A549 (cell line): ENCODE measurements around the gene COL7A1. TPM values are rescaled to one million over a fixed set of nuclear protein-coding genes. Genes with fewer than 3 reads are reported as not detected.

Experiments used
- ATAC-seq, 2 experiments: fragments of 200-7000 bp in 1 of 2; fragments of >200 bp in 1 of 2; cut with Nextera tagmentation in 1 of 2; cut with Tn5 transposase in 1 of 2; 3 replicates each; pipeline versions ENCODE4 v1.8.0 to v1.9.1; 2018 to 2020; ENCODE audit warnings: mild to moderate bottlenecking in 1 of 2, moderate library complexity in 1 of 2
- CTCF ChIA-PET: fragments of 300-600 bp; sonication (Branson Sonifier 250); formaldehyde crosslinking; extraction: SDS; loops from one replicate; lab custom pipeline; 2021; ENCODE audit warnings: antibody characterized with exemption, inconsistent platforms; lab: Yijun Ruan, JAX
- POLR2A ChIA-PET: fragments of 350-600 bp; formaldehyde crosslinking; extraction: SDS; loops from one replicate; lab custom pipeline; 2021; ENCODE audit warnings: antibody characterized with exemption, inconsistent platforms; lab: Yijun Ruan, JAX
- DNase-seq, 2 experiments: peaks; one replicate each; pipeline versions ENCODE4 v3.0.0 to v3.0.0-alpha.2; 2011 to 2016; ENCODE audit warnings: low read depth in 1 of 2, low spot score in 1 of 2
- FAIRE-seq: peaks from 2 replicates; lab custom pipeline; 2011; peaks lifted over from hg19 to GRCh38; lab: Jason Lieb, UNC
- H3K27ac ChIP-seq, 2 experiments: fragments of >200 bp; sonication (Bioruptor Twin); formaldehyde crosslinking; 3 replicates each; pipeline ENCODE4 v1.5.1; 2016 to 2017
- H3K4me1 ChIP-seq: fragments of >200 bp; sonication (Bioruptor Twin); formaldehyde crosslinking; 3 replicates; pipeline ENCODE4 v1.6.1; 2016
- H3K4me2 ChIP-seq: fragments of >200 bp; sonication (Bioruptor Twin); formaldehyde crosslinking; 3 replicates; pipeline ENCODE4 v1.6.1; 2016
- H3K4me3 ChIP-seq: fragments of >200 bp; sonication (Bioruptor Twin); formaldehyde crosslinking; 3 replicates; pipeline ENCODE4 v1.5.1; 2016
- H3K9me3 ChIP-seq: fragments of >200 bp; sonication (Bioruptor Twin); formaldehyde crosslinking; 3 replicates; pipeline ENCODE4 v1.6.1; 2016
- BHLHE40 ChIP-seq: IDR thresholded peaks from 2 replicates; pipeline ENCODE4 v1.6.1; 2012; ENCODE audit warnings: low read depth, low read length, inconsistent platforms
- CEBPB ChIP-seq, 2 experiments: fragments of >200 bp in 1 of 2; sonication (Bioruptor Twin) in 1 of 2; formaldehyde crosslinking in 1 of 2; IDR thresholded peaks; 2 replicates each; pipeline ENCODE4 v1.6.1; 2012 to 2016
- EHMT2 ChIP-seq: fragments of 200-600 bp; sonication (generic); IDR thresholded peaks from 2 replicates; pipeline ENCODE4 v1.6.1; 2016; ENCODE audit warnings: antibody characterized with exemption, low read depth, mild to moderate bottlenecking, moderate library complexity
- FOSB ChIP-seq: fragments of 250-450 bp; sonication (Bioruptor Pico); IDR thresholded peaks from 2 replicates; pipeline ENCODE4 v1.5.0; 2020; ENCODE audit warnings: mild to moderate bottlenecking, moderate library complexity
- GATA3 ChIP-seq: IDR thresholded peaks from 2 replicates; pipeline ENCODE4 v1.6.1; 2012; ENCODE audit warnings: borderline replicate concordance
- HOXB13 ChIP-seq: fragments of 250-450 bp; sonication (Bioruptor Pico); IDR thresholded peaks from 2 replicates; pipeline ENCODE4 v1.5.0; 2020; ENCODE audit warnings: low read depth, mild to moderate bottlenecking, moderate library complexity
- JUNB ChIP-seq: fragments of >200 bp; sonication (Bioruptor Twin); formaldehyde crosslinking; IDR thresholded peaks from 2 replicates; pipeline ENCODE4 v1.6.1; 2016
- KDM5A ChIP-seq: fragments of 200-600 bp; sonication (generic); IDR thresholded peaks from 2 replicates; pipeline ENCODE4 v1.6.1; 2016; ENCODE audit warnings: antibody characterized with exemption, mild to moderate bottlenecking
- NPAS2 ChIP-seq: fragments of 250-450 bp; sonication (Bioruptor Pico); IDR thresholded peaks from 2 replicates; pipeline ENCODE4 v1.8.0; 2022; ENCODE audit warnings: mild to moderate bottlenecking, moderate library complexity, borderline replicate concordance
- RARB ChIP-seq: fragments of 250-450 bp; sonication (Bioruptor Pico); IDR thresholded peaks from 2 replicates; pipeline ENCODE4 v1.8.0; 2021; ENCODE audit warnings: mild to moderate bottlenecking, moderate library complexity
- ZC3H11A ChIP-seq: fragments of 450-650 bp; IDR thresholded peaks from 2 replicates; pipeline ENCODE4 v1.6.1; 2014; ENCODE audit warnings: antibody characterized with exemption, mild to moderate bottlenecking
- ZFP36 ChIP-seq: fragments of 450-650 bp; IDR thresholded peaks from 2 replicates; pipeline ENCODE4 v1.6.1; 2014; ENCODE audit warnings: borderline replicate concordance; ENCODE audit not compliant: partially characterized antibody
- ZSCAN20 ChIP-seq: fragments of 250-450 bp; sonication (Bioruptor Pico); IDR thresholded peaks from 2 replicates; pipeline ENCODE4 v1.8.0; 2022; ENCODE audit warnings: mild to moderate bottlenecking, moderate library complexity
- WGBS: methylation state at CpG from one replicate; pipeline ENCODE4 v1.1.6; 2017; ENCODE audit errors: missing lambda C conversion rate; 5-methylcytosine and 5-hydroxymethylcytosine counted together
- polyA plus RNA-seq, 4 experiments: library from polyadenylated mRNA; depleted of rRNA in 3 of 4; stranded (reverse); fragments of >200 nt; fragmentation: RNase III in 1 of 4; extraction: RNeasy Plus Mini Kit Qiagen cat#74134 plus additional on column Dnase treatment in 1 of 4; gene quantifications; 2 replicates in 3 of 4; 3 replicates in 1 of 4; pipeline ENCODE4 v1.2.3, GENCODE V29; 2011 to 2017
- TF ChIP-seq, protein P1 (sequence below): fragments of 450-650 bp; IDR thresholded peaks from 2 replicates; pipeline ENCODE4 v1.6.1; 2014; ENCODE audit warnings: antibody characterized with exemption
- TF ChIP-seq, protein P2 (sequence below): IDR thresholded peaks from 2 replicates; pipeline ENCODE4 v1.6.1; 2012
- TF ChIP-seq, protein P3 (sequence below): fragments of 250-450 bp; sonication (Bioruptor Pico); IDR thresholded peaks from 2 replicates; pipeline ENCODE4 v1.5.0; 2021; ENCODE audit warnings: mild to moderate bottlenecking, moderate library complexity, borderline replicate concordance
- TF ChIP-seq, protein P4 (sequence below): fragments of 200-600 bp; sonication (generic); IDR thresholded peaks from 2 replicates; pipeline ENCODE4 v1.6.1; 2016; ENCODE audit warnings: antibody characterized with exemption, mild to moderate bottlenecking, moderate library complexity
- TF ChIP-seq, protein P5 (sequence below): fragments of 250-450 bp; sonication (Bioruptor Pico); IDR thresholded peaks from 2 replicates; pipeline ENCODE4 v1.5.0; 2020; ENCODE audit warnings: low read depth, mild to moderate bottlenecking, moderate library complexity

COL7A1 gene
- polyA plus RNA-seq, 2 of the 4 experiments (the other 2 are of a cell fraction): 36.5 to 240 TPM

DNA sequence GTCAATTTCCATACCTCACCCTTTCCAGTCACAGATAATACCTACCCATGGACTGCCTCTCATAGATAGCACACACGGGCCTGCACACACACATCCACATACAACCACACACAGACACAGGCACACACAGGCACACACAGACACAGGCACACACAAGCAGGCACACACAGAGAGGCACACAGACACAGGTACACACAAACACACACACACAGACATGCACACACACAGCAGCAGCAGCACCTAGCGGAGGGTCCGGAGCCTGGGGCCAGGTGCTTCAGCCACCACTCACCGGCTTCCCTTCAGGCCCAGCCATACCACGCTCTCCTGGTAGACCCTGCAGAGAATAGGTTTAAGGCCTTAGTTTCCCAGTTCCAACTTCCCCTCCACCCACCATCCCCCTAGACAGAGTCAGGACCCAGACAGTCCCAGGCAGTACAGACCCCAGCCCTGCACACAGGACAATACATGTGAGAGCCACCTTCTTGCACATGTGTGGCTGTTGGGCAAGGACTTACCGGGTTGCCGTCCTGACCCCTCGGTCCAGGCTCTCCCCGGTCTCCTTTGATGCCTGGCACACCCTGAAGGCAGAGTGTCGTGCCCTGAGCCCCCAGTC, 21.1 kb downstream of the COL7A1 start (continued):
- TF ChIP-seq, protein P1, sequence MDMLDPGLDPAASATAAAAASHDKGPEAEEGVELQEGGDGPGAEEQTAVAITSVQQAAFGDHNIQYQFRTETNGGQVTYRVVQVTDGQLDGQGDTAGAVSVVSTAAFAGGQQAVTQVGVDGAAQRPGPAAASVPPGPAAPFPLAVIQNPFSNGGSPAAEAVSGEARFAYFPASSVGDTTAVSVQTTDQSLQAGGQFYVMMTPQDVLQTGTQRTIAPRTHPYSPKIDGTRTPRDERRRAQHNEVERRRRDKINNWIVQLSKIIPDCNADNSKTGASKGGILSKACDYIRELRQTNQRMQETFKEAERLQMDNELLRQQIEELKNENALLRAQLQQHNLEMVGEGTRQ: no peak
- TF ChIP-seq HOXB13 (CRISPR knock-in tag): no peak
- TF ChIP-seq, protein P2, sequence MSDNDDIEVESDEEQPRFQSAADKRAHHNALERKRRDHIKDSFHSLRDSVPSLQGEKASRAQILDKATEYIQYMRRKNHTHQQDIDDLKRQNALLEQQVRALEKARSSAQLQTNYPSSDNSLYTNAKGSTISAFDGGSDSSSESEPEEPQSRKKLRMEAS: no peak

DNA sequence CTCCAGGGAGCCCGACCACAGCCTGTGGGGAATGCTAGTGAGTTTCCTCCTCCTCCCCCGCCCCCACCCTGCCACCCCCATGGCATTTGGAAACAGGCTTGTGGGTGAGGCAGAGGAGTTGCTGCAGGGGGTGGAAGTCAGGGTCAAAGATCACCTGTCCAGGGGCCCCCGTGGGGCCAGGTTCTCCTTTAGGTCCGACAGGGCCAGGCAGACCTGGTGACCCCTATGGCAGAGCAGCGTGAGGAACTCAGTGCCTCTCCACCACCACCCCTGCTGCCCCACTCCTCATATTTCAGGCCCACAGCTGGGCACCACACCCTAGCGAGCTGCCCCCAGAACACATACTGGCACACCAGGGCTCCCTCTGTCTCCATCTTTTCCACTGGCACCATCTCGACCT, 22.6 kb downstream of the COL7A1 start:
- Histone ChIP-seq H3K4me1 (peaks cover 13% of the 10 kb centered on the region), H3K4me2 (no peak overlapping the region), H3K4me3 (no peak overlapping the region), H3K9me3 (no peaks in the 10 kb centered on the region), H3K27ac (peak overlapping the region in 1 of 2 experiments; percentile 21; a peak in 1 of 6 replicates)
- TF ChIP-seq, protein P3, sequence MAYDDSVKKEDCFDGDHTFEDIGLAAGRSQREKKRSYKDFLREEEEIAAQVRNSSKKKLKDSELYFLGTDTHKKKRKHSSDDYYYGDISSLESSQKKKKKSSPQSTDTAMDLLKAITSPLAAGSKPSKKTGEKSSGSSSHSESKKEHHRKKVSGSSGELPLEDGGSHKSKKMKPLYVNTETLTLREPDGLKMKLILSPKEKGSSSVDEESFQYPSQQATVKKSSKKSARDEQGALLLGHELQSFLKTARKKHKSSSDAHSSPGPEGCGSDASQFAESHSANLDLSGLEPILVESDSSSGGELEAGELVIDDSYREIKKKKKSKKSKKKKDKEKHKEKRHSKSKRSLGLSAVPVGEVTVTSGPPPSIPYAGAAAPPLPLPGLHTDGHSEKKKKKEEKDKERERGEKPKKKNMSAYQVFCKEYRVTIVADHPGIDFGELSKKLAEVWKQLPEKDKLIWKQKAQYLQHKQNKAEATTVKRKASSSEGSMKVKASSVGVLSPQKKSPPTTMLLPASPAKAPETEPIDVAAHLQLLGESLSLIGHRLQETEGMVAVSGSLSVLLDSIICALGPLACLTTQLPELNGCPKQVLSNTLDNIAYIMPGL (CRISPR knock-in tag): no peak
- TF ChIP-seq BHLHE40: no peak
- no peak for TF ChIP-seq ZC3H11A
- no peak for TF ChIP-seq EHMT2
- TF ChIP-seq, protein P1: no peak
- TF ChIP-seq, protein P4, sequence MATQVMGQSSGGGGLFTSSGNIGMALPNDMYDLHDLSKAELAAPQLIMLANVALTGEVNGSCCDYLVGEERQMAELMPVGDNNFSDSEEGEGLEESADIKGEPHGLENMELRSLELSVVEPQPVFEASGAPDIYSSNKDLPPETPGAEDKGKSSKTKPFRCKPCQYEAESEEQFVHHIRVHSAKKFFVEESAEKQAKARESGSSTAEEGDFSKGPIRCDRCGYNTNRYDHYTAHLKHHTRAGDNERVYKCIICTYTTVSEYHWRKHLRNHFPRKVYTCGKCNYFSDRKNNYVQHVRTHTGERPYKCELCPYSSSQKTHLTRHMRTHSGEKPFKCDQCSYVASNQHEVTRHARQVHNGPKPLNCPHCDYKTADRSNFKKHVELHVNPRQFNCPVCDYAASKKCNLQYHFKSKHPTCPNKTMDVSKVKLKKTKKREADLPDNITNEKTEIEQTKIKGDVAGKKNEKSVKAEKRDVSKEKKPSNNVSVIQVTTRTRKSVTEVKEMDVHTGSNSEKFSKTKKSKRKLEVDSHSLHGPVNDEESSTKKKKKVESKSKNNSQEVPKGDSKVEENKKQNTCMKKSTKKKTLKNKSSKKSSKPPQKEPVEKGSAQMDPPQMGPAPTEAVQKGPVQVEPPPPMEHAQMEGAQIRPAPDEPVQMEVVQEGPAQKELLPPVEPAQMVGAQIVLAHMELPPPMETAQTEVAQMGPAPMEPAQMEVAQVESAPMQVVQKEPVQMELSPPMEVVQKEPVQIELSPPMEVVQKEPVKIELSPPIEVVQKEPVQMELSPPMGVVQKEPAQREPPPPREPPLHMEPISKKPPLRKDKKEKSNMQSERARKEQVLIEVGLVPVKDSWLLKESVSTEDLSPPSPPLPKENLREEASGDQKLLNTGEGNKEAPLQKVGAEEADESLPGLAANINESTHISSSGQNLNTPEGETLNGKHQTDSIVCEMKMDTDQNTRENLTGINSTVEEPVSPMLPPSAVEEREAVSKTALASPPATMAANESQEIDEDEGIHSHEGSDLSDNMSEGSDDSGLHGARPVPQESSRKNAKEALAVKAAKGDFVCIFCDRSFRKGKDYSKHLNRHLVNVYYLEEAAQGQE: no peak
- TF ChIP-seq NPAS2: no peak
- TF ChIP-seq GATA3: no peak
- TF ChIP-seq FOSB (CRISPR knock-in tag): no peak
- no peak for TF ChIP-seq ZFP36
- TF ChIP-seq RARB (CRISPR knock-in tag): no peak
- no peak for TF ChIP-seq JUNB
- no peak for TF ChIP-seq CEBPB (IDR thresholded peaks at IDR 0.05)
- no peak for TF ChIP-seq ZSCAN20
- TF ChIP-seq KDM5A: no peak
- TF ChIP-seq, protein P5, sequence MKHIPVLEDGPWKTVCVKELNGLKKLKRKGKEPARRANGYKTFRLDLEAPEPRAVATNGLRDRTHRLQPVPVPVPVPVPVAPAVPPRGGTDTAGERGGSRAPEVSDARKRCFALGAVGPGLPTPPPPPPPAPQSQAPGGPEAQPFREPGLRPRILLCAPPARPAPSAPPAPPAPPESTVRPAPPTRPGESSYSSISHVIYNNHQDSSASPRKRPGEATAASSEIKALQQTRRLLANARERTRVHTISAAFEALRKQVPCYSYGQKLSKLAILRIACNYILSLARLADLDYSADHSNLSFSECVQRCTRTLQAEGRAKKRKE: no peak
- ATAC-seq: no peak
- ChIA-PET POLR2A (no interaction called here), CTCF (no interaction called here)
- no peak for DNase-seq
- WGBS: 85% methylated on average over 4 of the region's 7 CpGs
- no peak for FAIRE-seq
